ENCODE data around the gene ORMDL1.

Gene ORMDL1

GRCh38 chr2:189783451-189783926, 650 bp downstream of the ORMDL1 start:
- TF ChIP-seq CTCF (IDR thresholded peaks at IDR 0.05; ENCODE audit: low read depth, low read length) (no peak), POLR2A (IDR thresholded peaks at IDR 0.05; ENCODE audit: extremely low read depth, insufficient read length) (no peak)
- H3K4me3 ChIP-seq (ENCODE audit: low read depth, low read length) = peak overlapping the region; percentile 76
- DNase-seq (ENCODE audit: low read depth) = peak; percentile 61

DNA sequence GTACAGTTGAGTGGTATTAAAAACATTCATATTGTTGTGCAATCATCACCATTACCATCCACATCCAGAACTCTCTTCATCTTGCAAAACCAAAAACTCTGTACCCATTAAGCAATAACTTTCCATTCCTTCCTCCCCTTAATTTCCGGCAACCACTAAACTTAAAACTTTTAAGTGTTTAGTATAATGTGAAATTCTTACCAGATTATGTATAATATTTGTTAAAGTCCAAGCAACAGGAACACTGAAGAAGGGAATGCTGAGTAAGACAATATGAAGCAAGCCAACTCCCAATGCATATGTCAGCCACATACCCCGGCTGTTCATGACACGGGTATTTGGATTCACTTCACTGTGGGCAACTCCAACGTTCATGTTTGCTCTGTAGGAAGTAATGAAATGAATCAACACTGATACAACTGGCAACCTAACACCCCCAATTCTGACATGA, 1.9 kb downstream of the ORMDL1 start:
- peak overlapping the region; percentile 76 for H3K4me3 ChIP-seq (ENCODE audit: low read depth, low read length)
- TF ChIP-seq MYC (IDR thresholded peaks at IDR 0.05; ENCODE audit: low read depth, low read length) (no peak), CTCF (IDR thresholded peaks at IDR 0.05; ENCODE audit: low read depth, low read length) (no peak), POLR2A (IDR thresholded peaks at IDR 0.05; ENCODE audit: extremely low read depth, insufficient read length) (no peak), MAX (IDR thresholded peaks at IDR 0.05; ENCODE audit: low read depth, low read length) (no peak)
- DNase-seq (ENCODE audit: low read depth) = peak; percentile 65

DNA sequence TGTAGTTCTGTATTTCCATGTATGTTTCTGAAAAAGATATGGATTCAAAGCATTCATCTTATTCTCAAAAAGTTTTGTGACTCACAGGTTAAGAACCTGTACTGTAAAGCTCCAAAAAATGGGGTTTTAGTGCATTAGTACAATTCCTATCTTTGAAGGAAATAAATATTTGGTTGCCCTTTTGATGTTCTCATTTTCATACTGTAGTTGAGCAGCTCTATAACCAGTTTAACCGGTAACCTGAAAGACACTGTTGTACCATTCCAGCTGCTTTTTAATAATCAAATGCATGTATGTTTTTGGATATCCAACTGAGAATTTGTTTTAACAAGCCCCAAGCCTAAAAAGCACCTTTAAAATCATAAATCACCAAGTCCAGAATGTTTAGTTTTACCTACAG, 11.9 kb downstream of the ORMDL1 start:
- TF ChIP-seq MAX (IDR thresholded peaks at IDR 0.05; ENCODE audit: low read depth, low read length) (no peak), CTCF (IDR thresholded peaks at IDR 0.05; ENCODE audit: low read depth, low read length) (no peak), MYC (IDR thresholded peaks at IDR 0.05; ENCODE audit: low read depth, low read length) (no peak), POLR2A (IDR thresholded peaks at IDR 0.05; ENCODE audit: extremely low read depth, insufficient read length) (no peak)
- H3K4me3 ChIP-seq (ENCODE audit: low read depth, low read length) = no peak overlapping the region
- DNase-seq (ENCODE audit: low read depth) = no peak

DNA sequence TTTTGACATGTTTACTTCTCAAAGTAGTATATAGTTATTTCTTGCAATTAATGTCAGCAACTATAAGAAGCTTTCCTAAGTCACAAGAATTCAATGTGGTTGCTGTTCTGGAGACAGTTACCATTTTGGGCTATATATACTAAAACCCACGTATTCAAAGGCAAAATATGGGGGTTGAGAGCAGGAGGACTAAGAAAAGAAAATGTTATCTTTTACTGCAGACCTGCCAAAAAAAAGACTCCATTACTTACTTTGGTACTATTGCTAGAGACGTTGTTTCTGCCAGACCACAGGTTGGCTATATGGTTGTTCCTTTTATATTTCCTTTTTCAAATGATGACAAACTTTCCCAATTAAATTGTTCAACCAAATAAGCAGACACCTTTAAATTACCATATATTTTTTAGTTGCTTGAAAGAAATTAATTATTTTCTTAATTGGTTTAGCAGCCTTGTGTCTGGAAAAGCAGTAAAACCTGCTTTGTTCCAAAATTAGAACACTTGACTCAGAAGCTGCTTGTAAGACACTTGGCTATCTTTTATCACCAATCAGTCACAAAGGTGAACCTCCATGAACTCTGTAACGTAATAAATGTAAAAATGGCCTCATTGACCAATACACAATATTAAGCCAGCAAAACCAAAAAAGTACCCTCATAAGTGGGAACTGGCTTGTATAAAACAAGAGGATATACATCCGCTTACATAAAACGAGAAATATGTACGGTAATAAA, 13.4 kb downstream of the ORMDL1 start:
- no peak for DNase-seq (ENCODE audit: low read depth)
- no peak overlapping the region for H3K4me3 ChIP-seq (ENCODE audit: low read depth, low read length)
- no peak for TF ChIP-seq CTCF (IDR thresholded peaks at IDR 0.05; ENCODE audit: low read depth, low read length)
- TF ChIP-seq POLR2A (IDR thresholded peaks at IDR 0.05; ENCODE audit: extremely low read depth, insufficient read length) = no peak
- no peak for TF ChIP-seq MAX (IDR thresholded peaks at IDR 0.05; ENCODE audit: low read depth, low read length)
- no peak for TF ChIP-seq MYC (IDR thresholded peaks at IDR 0.05; ENCODE audit: low read depth, low read length)

DNA sequence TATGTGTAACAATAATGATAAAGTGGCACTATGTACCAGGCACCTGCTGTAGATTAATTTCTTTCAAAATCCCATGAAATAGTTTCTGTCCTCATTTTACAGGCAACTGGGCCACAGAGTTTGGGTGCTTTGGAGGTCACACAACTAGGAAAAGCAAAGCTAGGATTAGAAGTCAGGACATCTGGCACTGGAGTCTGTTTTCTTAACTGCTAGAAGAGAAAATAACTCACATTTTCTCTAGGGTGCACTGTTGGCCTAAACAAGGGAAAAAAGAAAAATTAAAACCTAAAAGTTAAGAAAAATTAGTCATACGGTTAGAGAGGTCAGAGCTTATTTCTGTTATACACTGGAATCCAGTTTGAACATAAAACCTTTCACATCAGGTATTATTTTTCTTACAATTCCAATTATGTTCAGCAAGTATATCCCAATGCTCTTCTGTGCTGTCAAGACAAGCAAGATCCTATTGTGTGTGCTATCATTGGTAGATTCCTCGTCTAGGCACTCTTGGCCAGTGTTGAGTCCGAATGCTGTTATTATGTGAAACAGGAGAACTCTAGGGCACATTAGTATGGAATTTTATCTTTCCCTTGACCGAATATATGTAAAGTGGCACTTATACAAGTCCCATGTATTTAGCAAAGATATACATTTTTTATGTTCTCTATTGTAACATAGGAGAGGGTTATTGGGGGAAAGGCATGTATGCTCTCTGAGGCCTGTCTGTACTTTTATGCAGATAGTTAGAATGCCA, 20.1 kb downstream of the ORMDL1 start:
- TF ChIP-seq POLR2A (IDR thresholded peaks at IDR 0.05; ENCODE audit: extremely low read depth, insufficient read length) = no peak
- TF ChIP-seq MAX (IDR thresholded peaks at IDR 0.05; ENCODE audit: low read depth, low read length) = no peak
- no peak for TF ChIP-seq MYC (IDR thresholded peaks at IDR 0.05; ENCODE audit: low read depth, low read length)
- no peak for TF ChIP-seq CTCF (IDR thresholded peaks at IDR 0.05; ENCODE audit: low read depth, low read length)
- H3K4me3 ChIP-seq (ENCODE audit: low read depth, low read length) = peak overlapping the region; percentile 97
- DNase-seq (ENCODE audit: low read depth) = peak; percentile 21

Data from NB4 (cell line).